HG03103 (cell line): ENCODE measurements around the gene DEAF1.
"Not testable (repeated sequence)": the region's sequence is repeated elsewhere in the genome, so short reads cannot be mapped to it uniquely, and the experiment has no call there.

Experiments
- ATAC-seq: cut with Tn5 transposase; IDR thresholded peaks from one replicate; pipeline ENCODE4 v1.9.1; 2021; ENCODE audit warnings: low read depth; ENCODE audit not compliant: unreplicated experiment

Gene DEAF1

GRCh38 chr11:702462-703461 is 7.7 kb upstream of the DEAF1 start:
- no peak for ATAC-seq

GRCh38 chr11:701741-702461 is 6.9 kb upstream of the DEAF1 start:
- ATAC-seq = no peak

GRCh38 chr11:699753-700152 is 4.7 kb upstream of the DEAF1 start:
- ATAC-seq = no peak

GRCh38 chr11:699116-699508 is 4.1 kb upstream of the DEAF1 start:
- ATAC-seq = no peak

GRCh38 chr11:698493-699115 is 3.6 kb upstream of the DEAF1 start:
- no peak for ATAC-seq

- ATAC-seq = no peak
These were observed 2.8 kb upstream of the DEAF1 start for GRCh38 chr11:697811-698311.

GRCh38 chr11:696955-697491 is 2.0 kb upstream of the DEAF1 start:
- no peak for ATAC-seq

- peak; percentile 54 for ATAC-seq
These were observed 671 bp upstream of the DEAF1 start, which contains the start of gene TMEM80 for GRCh38 chr11:695538-696248. TMEM80 (plus strand) TSS chr11:695816; CDS start chr11:695828, 12 bp downstream.

GRCh38 chr11:695288-695537 is 191 bp upstream of the DEAF1 start:
- ATAC-seq = no peak

GRCh38 chr11:693887-694562 is 997 bp downstream of the DEAF1 start:
- no peak for ATAC-seq

- ATAC-seq = no peak
These were observed 1.6 kb downstream of the DEAF1 start for GRCh38 chr11:693415-693831.

GRCh38 chr11:692824-693414 is 2.1 kb downstream of the DEAF1 start:
- ATAC-seq = no peak

GRCh38 chr11:691710-692590 is 3.1 kb downstream of the DEAF1 start:
- no peak for ATAC-seq

- ATAC-seq = no peak
These were observed 4.0 kb downstream of the DEAF1 start for GRCh38 chr11:690738-691633.

- ATAC-seq = not testable (repeated sequence)
These were observed 4.8 kb downstream of the DEAF1 start for GRCh38 chr11:690244-690643.

GRCh38 chr11:689625-690024 is 5.4 kb downstream of the DEAF1 start:
- no peak for ATAC-seq

GRCh38 chr11:688681-689080 is 6.3 kb downstream of the DEAF1 start:
- no peak for ATAC-seq
